GM12865 (cell line): ENCODE data around the gene LMOD1.
A peak's percentile ranks its signal among the peaks of the same experiment; 100 is the strongest.

ENCODE experiments used
- DNase-seq: peaks from one replicate; pipeline ENCODE4 v3.0.0; 2010; ENCODE audit warnings: low read depth
- H3K4me3 ChIP-seq: 2 replicates; pipeline ENCODE4 v1.5.1; 2011; ENCODE audit warnings: mild to moderate bottlenecking, low read depth, low read length, control low read depth
- TF ChIP-seq, protein P1 (sequence below): IDR thresholded peaks from 2 replicates; pipeline ENCODE4 v1.5.1; 2011; ENCODE audit warnings: low read length, control low read depth, low read depth, inconsistent platforms; ENCODE audit not compliant: insufficient read depth; ENCODE audit errors: missing control alignments

Gene LMOD1

DNA sequence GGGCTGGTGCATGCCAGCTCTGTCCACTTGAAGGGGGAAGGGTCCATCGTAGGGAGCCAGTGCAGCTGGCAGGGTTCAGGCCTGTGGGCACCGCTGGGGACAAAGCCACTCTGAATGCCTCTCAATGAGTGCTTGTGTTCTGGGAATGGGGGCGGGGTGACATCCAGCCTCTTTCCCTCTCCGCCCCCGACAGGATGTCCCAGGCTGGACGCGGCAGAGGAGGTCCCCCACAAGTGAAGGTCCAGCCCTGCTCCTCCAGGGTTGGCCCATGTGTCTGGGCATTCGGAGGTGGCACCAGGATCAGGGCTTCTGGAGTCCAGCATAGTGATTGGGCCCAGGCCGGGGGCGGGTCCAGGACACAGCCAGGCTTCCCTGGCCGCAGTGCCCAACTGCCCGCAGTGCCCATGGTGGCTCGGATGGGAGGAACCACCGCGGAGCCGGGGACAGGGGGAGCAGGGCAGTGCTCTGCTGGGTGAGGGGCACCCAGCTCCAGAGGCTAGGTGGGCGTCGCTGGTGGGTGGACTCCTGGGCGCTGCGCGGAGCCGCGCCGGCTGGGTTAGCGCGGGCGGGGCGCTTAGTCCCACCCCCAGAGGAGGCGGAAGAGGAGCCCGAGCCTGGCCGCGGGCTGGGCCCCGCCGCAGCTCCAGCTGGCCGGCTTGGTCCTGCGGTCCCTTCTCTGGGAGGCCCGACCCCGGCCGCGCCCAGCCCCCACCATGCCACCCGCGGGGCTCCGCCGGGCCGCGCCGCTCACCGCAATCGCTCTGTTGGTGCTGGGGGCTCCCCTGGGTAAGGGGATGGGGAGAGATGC is 57.9 kb downstream of the LMOD1 start, which contains the start of gene SHISA4:
TSS of gene SHISA4 (plus strand) at position 617 of the 808 bp plus-strand sequence. CDS start at position 714, 97 bp downstream.
- TF ChIP-seq, protein P1, sequence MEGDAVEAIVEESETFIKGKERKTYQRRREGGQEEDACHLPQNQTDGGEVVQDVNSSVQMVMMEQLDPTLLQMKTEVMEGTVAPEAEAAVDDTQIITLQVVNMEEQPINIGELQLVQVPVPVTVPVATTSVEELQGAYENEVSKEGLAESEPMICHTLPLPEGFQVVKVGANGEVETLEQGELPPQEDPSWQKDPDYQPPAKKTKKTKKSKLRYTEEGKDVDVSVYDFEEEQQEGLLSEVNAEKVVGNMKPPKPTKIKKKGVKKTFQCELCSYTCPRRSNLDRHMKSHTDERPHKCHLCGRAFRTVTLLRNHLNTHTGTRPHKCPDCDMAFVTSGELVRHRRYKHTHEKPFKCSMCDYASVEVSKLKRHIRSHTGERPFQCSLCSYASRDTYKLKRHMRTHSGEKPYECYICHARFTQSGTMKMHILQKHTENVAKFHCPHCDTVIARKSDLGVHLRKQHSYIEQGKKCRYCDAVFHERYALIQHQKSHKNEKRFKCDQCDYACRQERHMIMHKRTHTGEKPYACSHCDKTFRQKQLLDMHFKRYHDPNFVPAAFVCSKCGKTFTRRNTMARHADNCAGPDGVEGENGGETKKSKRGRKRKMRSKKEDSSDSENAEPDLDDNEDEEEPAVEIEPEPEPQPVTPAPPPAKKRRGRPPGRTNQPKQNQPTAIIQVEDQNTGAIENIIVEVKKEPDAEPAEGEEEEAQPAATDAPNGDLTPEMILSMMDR, result no peak
- no peak within 1 kb of the TSS for H3K4me3 ChIP-seq
- no peak for DNase-seq

- H3K4me3 ChIP-seq, result no peak overlapping the region
- TF ChIP-seq, protein P1, result no peak
- DNase-seq, result no peak
Measured at GRCh38 chr1:201887116-201887866, 59.1 kb downstream of the LMOD1 start.

DNA sequence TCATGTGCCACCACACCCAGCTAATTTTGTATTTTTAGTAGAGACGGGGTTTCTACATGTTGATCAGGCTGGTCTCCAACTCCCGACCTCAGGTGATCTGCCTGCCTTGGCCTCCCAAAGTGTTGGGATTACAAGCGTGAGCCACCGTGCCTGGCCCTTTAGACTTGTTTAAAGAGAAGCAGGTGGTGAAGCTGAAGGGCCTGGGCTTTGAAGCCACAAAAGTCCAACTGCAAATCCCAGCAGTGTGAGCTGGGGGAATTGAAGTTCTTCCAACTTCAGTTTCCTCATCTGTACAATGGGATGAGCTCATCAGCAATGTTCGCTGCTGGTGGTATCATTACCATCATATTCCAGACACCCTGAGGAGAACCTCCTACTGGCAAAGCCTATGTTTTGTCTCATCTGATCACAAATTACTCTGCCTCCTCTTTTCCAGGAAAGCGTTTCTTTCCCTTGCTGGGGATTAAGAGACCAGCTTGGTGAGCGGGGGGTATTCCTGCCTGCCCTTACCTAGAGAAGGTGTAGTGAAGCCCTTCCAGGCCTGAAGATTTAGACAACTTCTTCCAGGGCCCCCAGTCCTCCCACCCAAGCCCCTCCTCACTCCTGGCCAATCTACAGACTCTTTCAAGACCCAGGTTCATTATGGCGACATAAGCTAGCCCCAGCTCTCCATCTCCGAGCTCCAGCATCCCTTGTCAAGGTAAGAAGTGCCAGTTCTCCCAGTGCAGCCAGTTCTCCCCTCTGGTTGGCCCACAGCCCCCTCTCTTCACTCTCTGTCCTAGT is 60.1 kb downstream of the LMOD1 start:
- TF ChIP-seq, protein P1, result no peak
- DNase-seq, result no peak
- no peak overlapping the region for H3K4me3 ChIP-seq

GRCh38 chr1:201885531-201886075 is 60.7 kb downstream of the LMOD1 start:
- DNase-seq, result no peak
- H3K4me3 ChIP-seq, result no peak overlapping the region
- TF ChIP-seq, protein P1, result no peak

DNA sequence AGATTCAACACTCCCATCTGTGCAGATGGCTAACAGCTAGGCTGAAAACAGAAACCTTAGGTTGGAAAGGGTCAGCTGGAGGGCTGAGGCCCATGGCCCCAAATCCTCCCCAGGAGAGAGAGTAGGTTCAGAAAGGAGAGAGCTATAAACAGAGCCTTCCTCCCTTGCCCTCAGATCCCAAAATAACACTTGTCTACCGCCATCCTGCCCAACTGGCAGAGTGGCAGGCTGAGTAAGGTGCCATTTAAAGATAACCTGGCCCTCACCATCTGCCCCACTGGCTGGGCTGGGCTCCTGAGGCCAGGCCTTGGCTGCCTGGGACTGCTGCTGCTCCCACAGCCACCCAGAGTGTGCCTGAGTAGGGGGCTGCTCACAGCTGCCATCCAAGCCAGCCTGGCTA is 61.9 kb downstream of the LMOD1 start:
- TF ChIP-seq, protein P1, result no peak
- H3K4me3 ChIP-seq, result no peak overlapping the region
- no peak for DNase-seq

GRCh38 chr1:201883786-201884185 is 62.6 kb downstream of the LMOD1 start:
- H3K4me3 ChIP-seq, result no peak overlapping the region
- TF ChIP-seq, protein P1, result no peak
- peak; percentile 10 for DNase-seq
